ENCODE data around the gene CKAP5.
A peak's percentile ranks its signal among the peaks of the same experiment; 100 is the strongest.

DNA sequence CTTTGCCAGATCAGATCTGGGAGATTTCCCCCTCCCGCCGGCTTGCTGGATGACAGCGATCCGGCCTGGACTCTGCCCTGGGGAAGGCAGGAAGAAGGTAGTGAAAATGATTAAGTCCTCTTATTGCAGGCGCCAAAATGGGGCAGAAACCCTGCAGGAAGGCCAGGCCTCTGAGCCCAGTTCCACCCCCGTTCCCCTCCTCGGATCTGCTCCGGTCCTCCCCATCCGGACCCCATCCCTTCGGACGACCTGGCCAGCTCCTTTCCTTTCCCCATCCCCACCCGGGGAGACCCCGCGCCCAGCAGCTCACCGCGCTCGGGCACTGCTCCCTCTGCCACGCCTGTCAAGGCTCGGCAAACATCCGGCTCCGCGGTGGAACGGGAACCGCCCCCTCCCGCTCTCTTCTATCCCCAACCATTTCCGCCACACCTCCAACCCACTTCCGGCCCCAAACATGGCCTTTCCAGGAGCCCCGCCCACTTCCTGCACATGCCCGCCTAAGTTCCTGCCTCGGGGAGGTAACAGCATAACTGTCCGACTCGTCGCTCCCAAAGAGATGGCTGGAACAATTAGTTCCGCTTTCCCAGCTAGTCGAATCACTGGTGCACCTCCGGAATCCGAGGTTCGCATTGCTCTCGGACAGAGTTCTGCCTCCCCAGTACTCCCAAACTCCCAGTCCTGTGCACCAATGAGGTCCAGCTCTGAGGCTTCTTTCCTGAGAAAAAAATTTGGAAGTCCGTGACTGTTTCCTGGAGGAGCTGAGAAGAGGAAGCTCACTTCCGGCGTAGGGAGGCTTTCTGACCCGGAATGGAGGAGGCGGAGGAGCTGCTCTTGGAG is 145.6 kb downstream of the CKAP5 start, which contains the start of the genes ARHGAP1 and ZNF408:
- TF ChIP-seq, protein P1, sequence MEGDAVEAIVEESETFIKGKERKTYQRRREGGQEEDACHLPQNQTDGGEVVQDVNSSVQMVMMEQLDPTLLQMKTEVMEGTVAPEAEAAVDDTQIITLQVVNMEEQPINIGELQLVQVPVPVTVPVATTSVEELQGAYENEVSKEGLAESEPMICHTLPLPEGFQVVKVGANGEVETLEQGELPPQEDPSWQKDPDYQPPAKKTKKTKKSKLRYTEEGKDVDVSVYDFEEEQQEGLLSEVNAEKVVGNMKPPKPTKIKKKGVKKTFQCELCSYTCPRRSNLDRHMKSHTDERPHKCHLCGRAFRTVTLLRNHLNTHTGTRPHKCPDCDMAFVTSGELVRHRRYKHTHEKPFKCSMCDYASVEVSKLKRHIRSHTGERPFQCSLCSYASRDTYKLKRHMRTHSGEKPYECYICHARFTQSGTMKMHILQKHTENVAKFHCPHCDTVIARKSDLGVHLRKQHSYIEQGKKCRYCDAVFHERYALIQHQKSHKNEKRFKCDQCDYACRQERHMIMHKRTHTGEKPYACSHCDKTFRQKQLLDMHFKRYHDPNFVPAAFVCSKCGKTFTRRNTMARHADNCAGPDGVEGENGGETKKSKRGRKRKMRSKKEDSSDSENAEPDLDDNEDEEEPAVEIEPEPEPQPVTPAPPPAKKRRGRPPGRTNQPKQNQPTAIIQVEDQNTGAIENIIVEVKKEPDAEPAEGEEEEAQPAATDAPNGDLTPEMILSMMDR (IDR thresholded peaks at IDR 0.05), result peak in 1 of 6 experiments; percentile 18
- TF ChIP-seq POLR2AphosphoS5 (IDR thresholded peaks at IDR 0.05) (peak; percentile 74 to 87), POLR2A (IDR thresholded peaks at IDR 0.05) (peak in 3 of 4 donors; percentile 46 to 89 (median 82))
